CD14-positive monocyte (primary cell): ENCODE results near the gene IL36G. TPM values are rescaled to one million over a fixed set of nuclear protein-coding genes. Genes with fewer than 3 reads are reported as not detected.

Source experiments
- DNase-seq, 3 donors: peaks; one replicate each; pipeline ENCODE4 v3.0.0-alpha.2; 2011 to 2022
- H2AFZ ChIP-seq: 2 replicates; pipeline ENCODE4 v1.6.0; 2012; ENCODE audit warnings: mild to moderate bottlenecking, low read depth, low read length, inconsistent platforms; ENCODE audit not compliant: insufficient read depth, poor library complexity, severe bottlenecking
- H3K27ac ChIP-seq, 2 donors: 1 replicate in 1 of 2; 2 replicates in 1 of 2; pipeline ENCODE4 v1.5.1; 2012 to 2013; ENCODE audit warnings: low read length in 2 of 2, control low read depth in 1 of 2, inconsistent platforms in 1 of 2, low read depth in 1 of 2, mild to moderate bottlenecking in 1 of 2
- H3K27me3 ChIP-seq, 2 donors: one replicate each; pipeline versions ENCODE4 v1.6.0 to v1.6.1; 2011 to 2013; ENCODE audit warnings: low read length in 2 of 2; ENCODE audit not compliant: control insufficient read depth in 2 of 2, insufficient read depth in 2 of 2
- H3K36me3 ChIP-seq, 2 donors: replicated peaks in 1 of 2; 1 replicate in 1 of 2; 2 replicates in 1 of 2; pipeline versions ENCODE4 v1.5.1 to v1.6.1; 2012 to 2013; ENCODE audit warnings: low read length in 2 of 2, control low read depth in 1 of 2, inconsistent platforms in 1 of 2, mild to moderate bottlenecking in 1 of 2; ENCODE audit not compliant: insufficient read depth in 2 of 2, control insufficient read depth in 1 of 2
- H3K4me1 ChIP-seq, 2 donors: 1 replicate in 1 of 2; 2 replicates in 1 of 2; pipeline versions ENCODE4 v1.5.1 to v1.6.1; 2012 to 2013; ENCODE audit warnings: low read length in 2 of 2, control low read depth in 1 of 2, inconsistent platforms in 1 of 2, mild to moderate bottlenecking in 1 of 2, moderate library complexity in 1 of 2; ENCODE audit not compliant: insufficient read depth in 2 of 2, control insufficient read depth in 1 of 2
- H3K4me2 ChIP-seq: replicated peaks from 2 replicates; pipeline ENCODE3; 2012; ENCODE audit warnings: low read length, moderate library complexity, mild to moderate bottlenecking; ENCODE audit not compliant: poor library complexity, severe bottlenecking; ENCODE audit errors: extremely low read depth
- H3K4me3 ChIP-seq, 3 experiments: fragments of 200-600 bp in 1 of 3; sonication (generic) in 1 of 3; replicated peaks in 1 of 3; 1 replicate in 2 of 3; 2 replicates in 1 of 3; pipeline ENCODE4 v1.5.1; 2011 to 2013; ENCODE audit warnings: low read length in 3 of 3, mild to moderate bottlenecking in 3 of 3, control low read depth in 2 of 3, low read depth in 2 of 3, inconsistent platforms in 1 of 3, moderate library complexity in 1 of 3
- H3K79me2 ChIP-seq: 2 replicates; pipeline ENCODE4 v1.6.0; 2012; ENCODE audit warnings: mild to moderate bottlenecking, control low read depth, inconsistent platforms, low read length, moderate library complexity; ENCODE audit not compliant: insufficient read depth
- H3K9ac ChIP-seq: 2 replicates; pipeline ENCODE4 v1.6.0; 2017; ENCODE audit warnings: low read length, mild to moderate bottlenecking; ENCODE audit not compliant: insufficient read depth, poor library complexity, severe bottlenecking
- H3K9me3 ChIP-seq, 2 donors: replicated peaks in 1 of 2; 1 replicate in 1 of 2; 2 replicates in 1 of 2; pipeline versions ENCODE4 v1.5.1 to v1.6.1; 2012 to 2013; ENCODE audit warnings: low read length in 2 of 2, control low read depth in 1 of 2; ENCODE audit not compliant: control insufficient read depth in 1 of 2, insufficient read depth in 1 of 2
- H4K20me1 ChIP-seq: 2 replicates; pipeline ENCODE4 v1.6.0; 2012; ENCODE audit warnings: mild to moderate bottlenecking, low read length, control low read depth, moderate library complexity; ENCODE audit not compliant: insufficient read depth
- H3K27ac Mint-ChIP-seq, 7 donors: one replicate each; pipeline ENCODE4 v1.8.0; 2020; ENCODE audit warnings: mild to moderate bottlenecking in 7 of 7, mixed read lengths in 7 of 7, moderate library complexity in 6 of 7, inconsistent platforms in 2 of 7
- H3K27me3 Mint-ChIP-seq, 3 donors: one replicate each; pipeline ENCODE4 v1.8.0; 2021 to 2022; ENCODE audit warnings: low read depth in 3 of 3, mild to moderate bottlenecking in 3 of 3, mixed read lengths in 3 of 3, moderate library complexity in 3 of 3, inconsistent platforms in 1 of 3
- H3K36me3 Mint-ChIP-seq, 2 donors: one replicate each; pipeline ENCODE4 v1.8.0; 2020; ENCODE audit warnings: mixed read lengths in 2 of 2, inconsistent platforms in 1 of 2, mild to moderate bottlenecking in 1 of 2
- H3K4me1 Mint-ChIP-seq: one replicate; pipeline ENCODE4 v1.8.0; 2020; ENCODE audit warnings: mild to moderate bottlenecking, mixed read lengths
- H3K4me3 Mint-ChIP-seq, 2 donors: one replicate each; pipeline ENCODE4 v1.8.0; 2020; ENCODE audit warnings: mild to moderate bottlenecking in 2 of 2, mixed read lengths in 2 of 2, moderate library complexity in 1 of 2
- H3K9me3 Mint-ChIP-seq, 7 donors: one replicate each; pipeline ENCODE4 v1.8.0; 2020 to 2022; ENCODE audit warnings: mixed read lengths in 7 of 7, mild to moderate bottlenecking in 6 of 7, moderate library complexity in 6 of 7, inconsistent platforms in 2 of 7
- WGBS: methylation state at CpG from one replicate; pipeline ENCODE4 v1.1.5; 2013; ENCODE audit warnings: missing lambda C conversion rate; ENCODE audit not compliant: insufficient coverage; 5-methylcytosine and 5-hydroxymethylcytosine counted together
- intact Hi-C, 2 donors: fragments of 100-400 bp; cut with micrococcal nuclease; formaldehyde crosslinking; loops; one replicate each; pipeline versions ENCODE4 v1.15.0 to v1.15.1; 2023
- polyA plus RNA-seq, 3 donors: library from polyadenylated mRNA; depleted of rRNA in 1 of 3; unstranded in 2 of 3; stranded (reverse) in 1 of 3; fragments of 300-500 nt in 2 of 3; fragments of >200 nt in 1 of 3; fragmentation: Illumina TruSeq in 2 of 3; gene quantifications; 1 replicate in 2 of 3; 2 replicates in 1 of 3; pipeline ENCODE4 v1.2.3, GENCODE V29; 2012 to 2021
- TF ChIP-seq, protein P1 (sequence below): fragments of 200-600 bp; IDR thresholded peaks from one replicate; pipeline ENCODE4 v1.8.0; 2022; ENCODE audit warnings: antibody characterized with exemption, mild to moderate bottlenecking

IL36G gene
- polyA plus RNA-seq, 3 donors: not detected

DNA sequence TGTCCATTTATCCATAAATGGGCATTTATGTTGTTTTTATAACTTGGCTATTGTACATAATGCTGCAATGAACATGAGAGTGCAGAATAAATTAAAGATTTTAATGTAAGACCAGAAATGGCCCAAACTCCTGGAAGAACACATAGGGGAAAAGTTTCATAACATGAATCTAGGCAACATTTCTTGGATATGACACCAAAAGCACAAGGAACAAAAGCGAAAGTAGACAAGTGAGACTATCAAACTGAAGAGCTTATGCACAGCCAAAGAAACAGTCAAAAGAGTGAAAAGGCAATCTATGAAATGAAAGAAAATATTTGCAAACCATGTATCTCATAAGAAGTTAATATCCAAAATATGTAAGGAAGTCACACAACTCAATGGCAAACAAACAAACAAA is 33.3 kb downstream of the IL36G start:
- no peaks in the 10 kb centered on the region for H3K4me1 ChIP-seq
- H3K27ac Mint-ChIP-seq: no peak overlapping the region
- no CpG with 5 or more reads among the region's 1 CpG for WGBS

DNA sequence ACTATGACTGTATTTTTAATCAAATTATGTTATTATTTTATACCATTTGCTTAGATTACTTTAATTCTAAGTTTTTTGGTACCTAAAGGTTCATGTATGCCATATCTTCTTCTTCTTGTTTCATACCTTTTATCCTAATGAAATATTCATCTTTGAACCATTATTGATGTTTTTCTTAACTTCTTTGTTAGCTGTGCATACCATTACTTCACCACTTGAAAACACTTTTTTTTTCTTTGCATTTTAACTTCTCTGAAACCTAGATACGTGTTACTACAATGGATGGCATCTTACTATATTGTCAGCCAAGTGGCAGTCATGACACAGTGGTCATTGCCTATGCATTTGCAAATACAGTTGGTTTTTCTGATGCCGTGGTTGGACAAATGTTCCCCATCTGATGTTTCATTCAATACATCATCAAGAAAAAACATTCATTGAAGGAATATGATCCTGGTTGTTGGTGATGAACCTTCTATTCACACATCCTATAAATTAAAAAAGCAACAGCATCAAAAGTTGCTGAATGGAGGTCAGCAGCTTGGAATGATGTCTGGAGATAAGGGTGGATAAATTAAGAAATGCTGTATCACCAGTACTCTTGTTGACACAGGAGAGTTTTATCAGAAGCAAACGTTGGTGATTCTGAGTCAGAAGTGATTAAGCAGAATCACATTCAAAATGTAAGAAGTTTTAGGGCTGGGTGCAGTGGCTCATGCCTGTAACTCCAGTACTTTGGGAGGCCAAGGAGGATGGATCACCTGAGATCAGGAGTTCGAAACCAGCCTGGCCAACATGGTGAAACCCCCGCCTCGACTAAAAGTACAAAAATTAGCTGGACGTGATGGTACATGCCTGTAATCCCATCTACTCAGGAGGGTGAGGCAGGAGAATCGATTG is 34.9 kb downstream of the IL36G start:
- H3K4me2 ChIP-seq: no peak overlapping the region

More for the DNA sequence above, 33.3 kb downstream of the IL36G start:
- H4K20me1 ChIP-seq: no peaks in the 10 kb centered on the region
- H2AFZ ChIP-seq: no peak overlapping the region
- TF ChIP-seq, protein P1, sequence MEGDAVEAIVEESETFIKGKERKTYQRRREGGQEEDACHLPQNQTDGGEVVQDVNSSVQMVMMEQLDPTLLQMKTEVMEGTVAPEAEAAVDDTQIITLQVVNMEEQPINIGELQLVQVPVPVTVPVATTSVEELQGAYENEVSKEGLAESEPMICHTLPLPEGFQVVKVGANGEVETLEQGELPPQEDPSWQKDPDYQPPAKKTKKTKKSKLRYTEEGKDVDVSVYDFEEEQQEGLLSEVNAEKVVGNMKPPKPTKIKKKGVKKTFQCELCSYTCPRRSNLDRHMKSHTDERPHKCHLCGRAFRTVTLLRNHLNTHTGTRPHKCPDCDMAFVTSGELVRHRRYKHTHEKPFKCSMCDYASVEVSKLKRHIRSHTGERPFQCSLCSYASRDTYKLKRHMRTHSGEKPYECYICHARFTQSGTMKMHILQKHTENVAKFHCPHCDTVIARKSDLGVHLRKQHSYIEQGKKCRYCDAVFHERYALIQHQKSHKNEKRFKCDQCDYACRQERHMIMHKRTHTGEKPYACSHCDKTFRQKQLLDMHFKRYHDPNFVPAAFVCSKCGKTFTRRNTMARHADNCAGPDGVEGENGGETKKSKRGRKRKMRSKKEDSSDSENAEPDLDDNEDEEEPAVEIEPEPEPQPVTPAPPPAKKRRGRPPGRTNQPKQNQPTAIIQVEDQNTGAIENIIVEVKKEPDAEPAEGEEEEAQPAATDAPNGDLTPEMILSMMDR: no peak
- intact Hi-C loops: no loop called here
- no peak for DNase-seq
- H3K4me2 ChIP-seq: no peak overlapping the region
- H3K4me3 Mint-ChIP-seq: no peak overlapping the region
- no peaks in the 10 kb centered on the region for H3K79me2 ChIP-seq
- peaks cover 0 to 2% of the 10 kb centered on the region in 2 donors for H3K9me3 ChIP-seq
- H3K27me3 ChIP-seq: no peaks in the 10 kb centered on the region
- H3K27me3 Mint-ChIP-seq: peaks cover 4 to 5% (median 4%) of the 10 kb centered on the region in 3 donors
- no peak overlapping the region for H3K9ac ChIP-seq
- no peaks in the 10 kb centered on the region for H3K36me3 ChIP-seq
- no peaks in the 10 kb centered on the region for H3K4me1 Mint-ChIP-seq
- H3K27ac ChIP-seq: no peak overlapping the region
- no peak overlapping the region for H3K4me3 ChIP-seq
- peaks cover 0 to 7% (median 0%) of the 10 kb centered on the region in 7 donors for H3K9me3 Mint-ChIP-seq
- H3K36me3 Mint-ChIP-seq: no peaks in the 10 kb centered on the region

More for the DNA sequence above, 34.9 kb downstream of the IL36G start:
- Histone ChIP-seq H3K4me3 (no peak overlapping the region), H3K27ac (no peak overlapping the region), H3K36me3 (no peaks in the 10 kb centered on the region), H4K20me1 (no peaks in the 10 kb centered on the region), H2AFZ (no peak overlapping the region), H3K9ac (no peak overlapping the region), H3K4me1 (no peaks in the 10 kb centered on the region), H3K79me2 (no peaks in the 10 kb centered on the region), H3K9me3 (peaks cover 0 to 2% of the 10 kb centered on the region in 2 donors), H3K27me3 (no peaks in the 10 kb centered on the region)
- intact Hi-C loops: no loop called here
- TF ChIP-seq, protein P1: no peak
- peaks cover 4 to 7% (median 7%) of the 10 kb centered on the region in 3 donors for H3K27me3 Mint-ChIP-seq
- no peak overlapping the region for H3K27ac Mint-ChIP-seq
- peaks cover 0 to 10% (median 2%) of the 10 kb centered on the region in 7 donors for H3K9me3 Mint-ChIP-seq
- WGBS: 50% methylated on average over 2 of the region's 8 CpGs
- H3K4me1 Mint-ChIP-seq: no peaks in the 10 kb centered on the region
- H3K36me3 Mint-ChIP-seq: no peaks in the 10 kb centered on the region
- DNase-seq: no peak
- H3K4me3 Mint-ChIP-seq: no peak overlapping the region
